RWPE1 (cell line): ENCODE results near the gene ZNF644.
"Not testable (repeated sequence)": the region's sequence is repeated elsewhere in the genome, so short reads cannot be mapped to it uniquely, and the experiment has no call there.

Experiments used
- CTCF ChIA-PET: fragments of 350-600 bp; sonication (Branson Sonifier 250); formaldehyde crosslinking; extraction: SDS; loops from one replicate; lab custom pipeline; 2021; lab: Yijun Ruan, JAX
- POLR2A ChIA-PET: fragments of 400-600 bp; formaldehyde crosslinking; extraction: SDS; loops from one replicate; lab custom pipeline; 2020; ENCODE audit warnings: antibody characterized with exemption; ENCODE audit not compliant: low non-redundant PET; lab: Yijun Ruan, JAX
- DNase-seq: peaks from one replicate; pipeline ENCODE4 v3.0.0; 2012; ENCODE audit warnings: low spot score
- H3K27ac ChIP-seq: fragments of 450-650 bp; 2 replicates; pipeline ENCODE4 v1.5.1; 2017
- CTCF ChIP-seq: fragments of 450-650 bp; conservative IDR thresholded peaks from 2 replicates; pipeline ENCODE4 v1.5.1; 2017; ENCODE audit warnings: low read depth, mild to moderate bottlenecking

The ZNF644 gene

DNA sequence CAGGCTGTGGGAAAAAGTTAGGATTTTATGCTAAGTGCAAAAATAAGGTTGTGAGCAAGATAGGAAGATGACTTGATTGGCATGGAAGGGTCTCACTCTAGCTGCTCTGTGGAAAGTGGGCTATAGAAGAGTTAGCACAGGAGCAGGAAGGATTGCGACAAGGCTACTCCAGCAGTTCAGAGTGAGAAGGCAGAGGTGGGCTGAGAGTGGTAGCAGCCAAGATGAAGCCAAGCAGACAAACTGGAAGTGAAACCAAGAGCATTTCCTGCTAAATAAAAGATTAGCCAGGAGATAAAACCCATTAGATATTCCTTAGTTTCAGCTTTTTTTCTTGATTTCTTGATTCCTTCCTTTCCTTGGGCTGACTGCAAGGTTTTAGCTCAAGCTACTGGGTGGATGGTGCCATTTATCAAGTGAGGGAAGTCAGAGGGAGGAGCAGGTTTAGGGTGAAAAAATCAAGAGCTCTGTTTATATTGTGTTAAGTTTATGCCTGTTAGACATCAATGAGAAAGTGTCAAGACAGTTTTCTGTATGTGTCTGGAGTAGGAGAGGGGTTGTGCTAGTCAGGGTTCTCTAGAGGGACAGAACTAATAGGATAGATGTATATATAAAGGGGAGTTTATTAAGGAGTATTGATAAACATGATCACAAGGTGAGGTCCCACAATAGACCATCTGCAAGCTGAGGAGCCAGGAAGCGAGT, 33.1 kb upstream of the ZNF644 start:
- DNase-seq: no peak
- no peak overlapping the region for H3K27ac ChIP-seq
- CTCF ChIA-PET: interaction anchor here (0.5 kb wide), 1 partner anchor 709 kb away, joined by 3 read pairs; no protein-coding TSS in a partner anchor

DNA sequence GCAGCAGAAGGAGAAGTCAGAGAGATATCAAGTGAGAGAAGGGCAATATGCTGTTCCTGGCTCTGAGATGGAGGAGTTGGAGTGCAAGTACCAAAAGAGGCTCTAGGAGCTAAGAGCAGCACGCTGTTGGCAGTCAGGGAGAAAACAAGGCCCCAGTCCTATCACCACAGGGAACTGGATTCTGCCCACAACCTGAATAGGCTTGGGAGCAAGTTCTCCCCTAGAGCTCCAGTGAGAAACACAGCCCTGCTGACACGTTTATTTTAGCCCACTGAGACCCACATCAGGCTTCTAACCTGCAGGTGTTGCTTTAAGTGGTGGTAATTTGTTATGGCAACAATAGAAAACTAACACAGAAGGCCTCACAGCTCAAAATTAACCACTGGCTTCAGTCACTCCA, 31.8 kb upstream of the ZNF644 start:
- ChIA-PET CTCF (no interaction called here), POLR2A (no interaction called here)
- TF ChIP-seq CTCF: no peak
- H3K27ac ChIP-seq: no peak overlapping the region
- DNase-seq: no peak

More for the DNA sequence above, 33.1 kb upstream of the ZNF644 start:
- no peak for TF ChIP-seq CTCF
- POLR2A ChIA-PET: no interaction called here

DNA sequence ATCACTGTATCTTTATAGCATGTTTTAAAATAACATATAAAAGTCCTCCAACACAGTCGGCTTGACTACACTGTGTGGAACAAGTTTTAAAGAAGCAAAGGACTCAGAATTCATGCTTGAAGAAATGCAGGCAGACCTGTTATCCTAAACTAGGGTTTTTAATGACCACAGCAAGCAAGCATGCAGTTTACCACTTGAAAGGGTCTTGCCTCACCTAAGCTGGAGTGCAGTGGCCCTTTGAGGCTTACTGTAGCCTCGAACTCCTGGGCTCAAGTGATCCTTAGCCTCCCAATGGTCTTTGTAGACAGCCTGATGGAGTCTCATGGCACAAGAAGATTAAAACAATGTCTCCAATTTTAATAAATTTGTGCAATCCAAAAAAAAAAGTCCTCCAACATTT, 27.7 kb upstream of the ZNF644 start:
- H3K27ac ChIP-seq, DNase-seq, CTCF ChIA-PET: not testable (repeated sequence)
- POLR2A ChIA-PET: interaction anchor here (0.6 kb wide), 1 partner anchor 20 kb away, joined by 3 read pairs; no protein-coding TSS in a partner anchor

GRCh38 chr1:91046766-91047165, 24.9 kb upstream of the ZNF644 start:
- TF ChIP-seq CTCF: no peak
- ChIA-PET CTCF (no interaction called here), POLR2A (interaction anchor here (0.6 kb wide), 1 partner anchor 22 kb away, joined by 4 read pairs; no protein-coding TSS in a partner anchor)
- H3K27ac ChIP-seq: no peak overlapping the region
- no peak for DNase-seq

GRCh38 chr1:91045284-91045683, 23.4 kb upstream of the ZNF644 start:
- no peak overlapping the region for H3K27ac ChIP-seq
- CTCF ChIA-PET: no interaction called here
- POLR2A ChIA-PET: no interaction called here
- no peak for DNase-seq
- no peak for TF ChIP-seq CTCF

DNA sequence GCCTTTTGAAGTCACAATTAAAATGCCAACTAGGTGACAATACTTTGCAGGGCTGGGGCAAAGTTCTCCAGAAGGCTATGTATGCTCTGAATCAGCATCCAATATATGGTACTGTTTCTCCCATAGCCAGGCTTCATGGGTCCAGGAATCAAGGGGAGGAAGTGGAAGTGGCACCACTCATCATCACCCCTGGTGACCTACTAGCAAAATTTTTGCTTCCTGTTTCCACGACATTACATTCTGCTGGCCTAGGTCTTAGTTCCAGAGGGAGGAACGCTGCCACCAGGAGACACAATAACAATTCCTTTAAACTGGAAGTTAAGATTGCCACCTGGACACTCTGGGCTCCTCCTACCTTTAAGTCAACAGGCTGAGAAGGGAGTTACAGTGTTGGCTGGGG, 22.9 kb upstream of the ZNF644 start:
- POLR2A ChIA-PET, CTCF ChIA-PET, DNase-seq, H3K27ac ChIP-seq: not testable (repeated sequence)

DNA sequence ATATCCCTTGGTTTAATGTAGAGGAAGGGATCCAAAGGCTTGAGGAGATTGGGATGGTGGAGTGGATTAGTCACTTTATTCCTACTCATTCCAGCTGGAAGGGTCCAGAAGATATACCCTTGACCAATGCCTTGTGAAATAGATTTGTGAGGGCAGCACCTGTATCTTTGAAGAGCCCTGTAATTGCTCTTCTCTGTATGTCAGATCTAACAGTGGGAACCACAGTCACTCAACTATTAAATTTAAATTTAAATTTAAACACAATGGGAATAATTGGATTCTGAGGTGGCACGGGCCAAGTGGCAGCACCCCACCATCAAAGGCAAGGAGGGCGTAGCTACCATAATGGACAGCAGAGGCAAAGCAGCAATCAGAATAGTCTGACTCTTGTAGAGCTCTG, 20.5 kb upstream of the ZNF644 start:
- DNase-seq, CTCF ChIA-PET, POLR2A ChIA-PET, H3K27ac ChIP-seq: not testable (repeated sequence)

GRCh38 chr1:91038582-91038981, 16.7 kb upstream of the ZNF644 start:
- H3K27ac ChIP-seq: no peak overlapping the region
- TF ChIP-seq CTCF: no peak
- ChIA-PET CTCF (no interaction called here), POLR2A (no interaction called here)
- DNase-seq: no peak
